Tibial artery (tissue), 4 donors: ENCODE measurements around the gene TBX1.

Experiments
- DNase-seq, 2 donors: peaks; one replicate each; pipeline ENCODE4 v3.0.0-alpha.2; 2019
- H3K27ac ChIP-seq, 2 donors: fragments of 200-600 bp; sonication (generic) in 1 of 2; 1 replicate in 1 of 2; 2 replicates in 1 of 2; pipeline ENCODE4 v1.5.1; 2018 to 2019; ENCODE audit warnings: mild to moderate bottlenecking in 1 of 2
- H3K27me3 ChIP-seq, 2 donors: fragments of 200-600 bp; sonication (generic) in 1 of 2; one replicate each; pipeline versions ENCODE4 v1.5.1 to v1.6.0; 2016 to 2019
- H3K36me3 ChIP-seq, 3 donors: fragments of 200-600 bp; sonication (generic) in 2 of 3; one replicate each; pipeline ENCODE4 v1.5.1; 2016 to 2019; ENCODE audit warnings: mild to moderate bottlenecking in 2 of 3
- H3K4me1 ChIP-seq, 4 donors: fragments of 200-600 bp; sonication (generic) in 2 of 4; 1 replicate in 3 of 4; 2 replicates in 1 of 4; pipeline ENCODE4 v1.5.1; 2016 to 2019
- H3K4me3 ChIP-seq, 2 donors: fragments of 200-600 bp; sonication (generic) in 1 of 2; 1 replicate in 1 of 2; 2 replicates in 1 of 2; pipeline ENCODE4 v1.5.1; 2018 to 2019; ENCODE audit warnings: mild to moderate bottlenecking in 2 of 2
- H3K9me3 ChIP-seq, 3 donors: fragments of 200-600 bp; sonication (generic) in 1 of 3; one replicate each; pipeline ENCODE4 v1.5.1; 2016 to 2019
- intact Hi-C: fragments of 100-400 bp; cut with DNase I; formaldehyde crosslinking; loops from one replicate; pipeline ENCODE4 v1.15.0; 2023; ENCODE audit warnings: low total_unique reads
- TF ChIP-seq, protein P1 (sequence below), 2 experiments: fragments of 200-600 bp in 1 of 2; fragments of 450-650 bp in 1 of 2; IDR thresholded peaks; one replicate each; pipeline ENCODE4 v1.5.1; 2017 to 2019; ENCODE audit warnings: antibody characterized with exemption in 2 of 2, mild to moderate bottlenecking in 1 of 2, moderate library complexity in 1 of 2

TBX1 gene

DNA sequence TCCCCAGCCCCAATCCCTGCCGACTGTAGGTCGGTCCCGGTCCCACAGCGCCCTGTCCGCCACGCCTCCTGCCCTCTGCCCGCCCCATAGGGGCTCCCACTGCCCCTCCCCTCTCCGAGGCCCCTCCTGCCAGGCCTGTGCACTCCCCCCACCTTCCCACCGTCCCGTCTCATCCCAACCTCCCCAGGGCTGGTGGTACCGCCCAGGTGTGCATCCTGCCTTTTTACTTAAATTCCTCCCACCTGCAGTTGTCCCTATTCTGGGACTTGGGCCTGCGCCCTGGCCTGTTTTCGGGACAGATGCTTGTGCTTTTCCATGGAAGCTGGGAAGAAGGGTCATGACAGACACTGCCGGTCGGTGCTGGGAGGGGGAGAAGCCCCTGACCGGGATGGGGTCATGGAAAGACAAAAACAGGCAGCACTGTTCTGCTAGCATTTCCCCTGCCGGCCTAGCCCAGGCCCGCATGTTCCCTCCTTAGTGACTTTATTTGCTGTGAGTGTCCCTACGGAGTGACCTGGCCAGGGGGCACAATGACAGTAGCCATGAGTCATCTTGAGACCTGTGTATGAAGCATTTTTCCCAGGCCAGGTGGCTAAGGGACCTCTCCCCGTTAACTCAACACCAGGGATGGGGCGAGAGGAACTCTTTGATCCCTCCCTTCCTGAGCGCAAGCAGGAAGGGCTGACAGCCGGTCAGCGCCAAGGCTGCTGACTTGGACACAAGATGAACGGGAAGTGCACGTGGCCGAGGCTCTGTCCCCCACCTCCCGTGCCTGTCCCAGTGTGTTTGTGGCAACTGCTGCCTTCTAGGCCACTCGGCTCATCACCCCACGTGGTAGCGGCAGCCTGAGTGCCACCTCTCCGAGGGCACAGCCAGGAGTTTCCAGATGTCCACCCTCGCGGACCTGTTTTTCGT, 7.1 kb downstream of the TBX1 start:
- DNase-seq: peak in 1 of 2 donors; percentile 59
- no peaks in the 10 kb centered on the region for H3K36me3 ChIP-seq
- intact Hi-C loops: no loop called here

GRCh38 chr22:19769393-19769715, 8.8 kb downstream of the TBX1 start:
- Histone ChIP-seq H3K27me3 (peaks cover 0 to 86% of the 10 kb centered on the region in 2 donors), H3K27ac (no peak overlapping the region), H3K4me3 (no peak overlapping the region), H3K4me1 (peaks cover 0 to 18% (median 11%) of the 10 kb centered on the region in 4 donors), H3K9me3 (no peaks in the 10 kb centered on the region), H3K36me3 (no peaks in the 10 kb centered on the region)
- DNase-seq: no peak
- intact Hi-C loops: no loop called here
- TF ChIP-seq, protein P1, sequence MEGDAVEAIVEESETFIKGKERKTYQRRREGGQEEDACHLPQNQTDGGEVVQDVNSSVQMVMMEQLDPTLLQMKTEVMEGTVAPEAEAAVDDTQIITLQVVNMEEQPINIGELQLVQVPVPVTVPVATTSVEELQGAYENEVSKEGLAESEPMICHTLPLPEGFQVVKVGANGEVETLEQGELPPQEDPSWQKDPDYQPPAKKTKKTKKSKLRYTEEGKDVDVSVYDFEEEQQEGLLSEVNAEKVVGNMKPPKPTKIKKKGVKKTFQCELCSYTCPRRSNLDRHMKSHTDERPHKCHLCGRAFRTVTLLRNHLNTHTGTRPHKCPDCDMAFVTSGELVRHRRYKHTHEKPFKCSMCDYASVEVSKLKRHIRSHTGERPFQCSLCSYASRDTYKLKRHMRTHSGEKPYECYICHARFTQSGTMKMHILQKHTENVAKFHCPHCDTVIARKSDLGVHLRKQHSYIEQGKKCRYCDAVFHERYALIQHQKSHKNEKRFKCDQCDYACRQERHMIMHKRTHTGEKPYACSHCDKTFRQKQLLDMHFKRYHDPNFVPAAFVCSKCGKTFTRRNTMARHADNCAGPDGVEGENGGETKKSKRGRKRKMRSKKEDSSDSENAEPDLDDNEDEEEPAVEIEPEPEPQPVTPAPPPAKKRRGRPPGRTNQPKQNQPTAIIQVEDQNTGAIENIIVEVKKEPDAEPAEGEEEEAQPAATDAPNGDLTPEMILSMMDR (IDR thresholded peaks at IDR 0.05): no peak

More for the DNA sequence above, 7.1 kb downstream of the TBX1 start:
- H3K9me3 ChIP-seq: no peaks in the 10 kb centered on the region
- peaks cover 0 to 88% of the 10 kb centered on the region in 2 donors for H3K27me3 ChIP-seq
- no peak overlapping the region for H3K27ac ChIP-seq
- peaks cover 0 to 18% (median 11%) of the 10 kb centered on the region in 4 donors for H3K4me1 ChIP-seq
- peak overlapping the region in 1 of 2 donors; percentile 42 for H3K4me3 ChIP-seq
- TF ChIP-seq, protein P1 (IDR thresholded peaks at IDR 0.05): no peak

DNA sequence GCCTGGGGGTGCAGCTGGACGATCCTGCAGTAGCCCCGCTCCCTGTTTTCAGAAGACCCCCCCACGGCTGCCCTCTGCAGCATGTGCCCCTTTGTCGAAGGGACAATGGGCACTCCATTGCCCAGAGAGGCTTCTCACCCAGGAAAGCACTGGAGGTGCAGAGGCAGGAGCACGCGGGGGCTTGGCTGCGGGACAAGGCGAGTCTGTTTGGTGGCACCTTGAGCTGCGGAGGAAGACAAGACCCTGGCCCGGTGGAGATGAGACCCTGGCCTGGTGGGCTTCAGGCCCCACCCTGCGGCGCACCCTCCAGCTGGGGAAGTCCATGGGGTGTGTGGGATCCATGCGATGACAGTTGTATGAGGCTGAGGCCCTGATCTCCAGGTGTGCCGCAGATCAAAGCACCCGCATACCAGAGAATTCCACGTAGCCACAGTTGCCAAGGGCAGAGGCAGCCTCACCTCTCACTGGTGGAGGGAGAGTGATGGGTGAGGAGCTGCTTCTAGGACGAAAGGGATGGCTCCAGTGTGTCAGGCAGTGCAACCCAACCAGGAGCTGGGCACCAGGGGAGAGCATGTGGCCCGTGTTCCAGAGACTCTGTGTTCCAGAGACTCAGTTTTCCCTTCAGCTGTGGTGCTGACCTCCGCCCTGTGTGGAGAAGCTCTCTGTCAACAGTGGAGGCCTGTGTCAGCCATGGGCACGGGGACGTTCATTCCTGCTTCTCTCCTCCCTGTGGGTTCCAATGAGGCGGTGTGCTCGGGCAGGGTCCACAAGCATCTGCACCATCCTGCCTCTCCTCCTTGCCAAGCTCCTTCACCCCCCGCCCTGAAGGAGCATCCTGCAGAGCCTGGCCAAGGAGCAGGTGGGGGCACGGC, 10.0 kb downstream of the TBX1 start:
- DNase-seq: no peak
- Histone ChIP-seq H3K4me3 (no peak overlapping the region), H3K4me1 (peaks cover 0 to 18% (median 11%) of the 10 kb centered on the region in 4 donors), H3K9me3 (no peaks in the 10 kb centered on the region), H3K27ac (no peak overlapping the region), H3K27me3 (peaks cover 0 to 86% of the 10 kb centered on the region in 2 donors), H3K36me3 (no peaks in the 10 kb centered on the region)
- TF ChIP-seq, protein P1 (IDR thresholded peaks at IDR 0.05): no peak
- intact Hi-C loops: no loop called here

DNA sequence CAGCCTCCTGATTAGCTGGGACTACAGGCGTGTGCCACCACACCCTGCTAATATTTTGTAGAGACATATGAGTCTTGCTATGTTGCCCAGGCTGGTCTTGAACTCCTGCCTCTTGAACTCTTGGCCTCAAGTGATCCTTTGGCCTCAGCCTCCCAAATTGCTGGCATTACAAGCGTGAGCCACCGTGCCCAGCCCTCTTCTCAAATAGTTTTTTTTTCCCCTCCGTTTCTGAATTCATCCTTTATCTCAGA, 11.8 kb downstream of the TBX1 start:
- Histone ChIP-seq H3K4me1 (peaks cover 0 to 2% (median 2%) of the 10 kb centered on the region in 4 donors), H3K36me3 (no peaks in the 10 kb centered on the region), H3K27me3 (peaks cover 0 to 85% of the 10 kb centered on the region in 2 donors), H3K9me3 (no peaks in the 10 kb centered on the region), H3K27ac (no peak overlapping the region), H3K4me3 (no peak overlapping the region)
- no peak for DNase-seq
- TF ChIP-seq, protein P1 (IDR thresholded peaks at IDR 0.05): no peak
- intact Hi-C loops: no loop called here

DNA sequence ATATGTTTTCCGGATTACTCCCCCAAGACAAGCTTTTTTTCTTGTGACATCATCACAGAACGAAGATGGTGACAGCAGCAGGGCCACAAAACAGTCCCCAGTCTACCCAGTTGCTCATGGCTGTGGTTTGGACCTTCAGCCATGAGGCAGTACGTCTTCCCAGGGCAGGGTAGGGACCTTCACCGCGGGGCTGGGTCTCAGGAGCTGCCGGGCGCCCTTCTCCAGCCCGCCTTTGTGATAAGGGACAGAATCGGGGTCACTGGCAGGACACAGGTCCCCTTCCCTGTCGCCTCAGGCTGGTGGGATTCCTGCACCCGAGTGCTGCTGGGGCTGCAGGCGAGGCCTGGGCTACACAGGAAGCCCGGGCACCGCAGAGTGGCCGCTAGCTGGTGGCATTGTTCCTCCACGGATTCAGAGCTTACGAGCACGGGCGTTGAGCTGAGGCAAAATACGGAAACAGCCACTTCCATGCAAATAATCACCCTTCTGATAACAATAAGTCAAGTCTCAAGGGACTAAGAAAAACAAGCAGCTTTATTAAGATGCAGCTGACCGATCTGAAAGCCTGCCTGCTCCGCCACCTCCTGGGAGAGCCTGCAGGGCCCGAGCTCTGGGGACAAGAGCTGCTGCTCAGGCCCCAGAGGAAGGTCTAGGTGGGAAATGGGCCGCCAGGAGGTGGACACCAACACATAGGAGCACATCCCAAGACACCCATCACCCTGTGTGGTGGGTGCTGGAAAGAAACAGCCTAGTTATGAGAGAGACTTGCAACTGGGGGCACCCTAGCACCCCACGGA, 12.3 kb downstream of the TBX1 start:
- DNase-seq: no peak
- H3K36me3 ChIP-seq: no peaks in the 10 kb centered on the region
- TF ChIP-seq, protein P1 (IDR thresholded peaks at IDR 0.05): no peak

More for the DNA sequence above, 12.3 kb downstream of the TBX1 start:
- peaks cover 0 to 82% of the 10 kb centered on the region in 2 donors for H3K27me3 ChIP-seq
- no peaks in the 10 kb centered on the region for H3K4me1 ChIP-seq
- intact Hi-C loops: no loop called here
- H3K9me3 ChIP-seq: no peaks in the 10 kb centered on the region
- no peak overlapping the region for H3K4me3 ChIP-seq
- no peak overlapping the region for H3K27ac ChIP-seq
